NCI-H2107 treated with DMSO at 0.1 percent for 48 hours (cell line): ENCODE results near the gene CAMK1D.
A peak's percentile ranks its signal among the peaks of the same experiment; 100 is the strongest.
"Not testable (repeated sequence)": the region's sequence is repeated elsewhere in the genome, so short reads cannot be mapped to it uniquely, and the experiment has no call there.

Experiments used
- DNase-seq: peaks from one replicate; lab custom pipeline; 2025; ENCODE audit not compliant: unreplicated experiment; lab: John Stamatoyannopoulos, UW

Gene CAMK1D

GRCh38 chr10:12340371-12340770, 9.0 kb upstream of the CAMK1D start:
- DNase-seq: no peak

GRCh38 chr10:12340937-12341336, 8.4 kb upstream of the CAMK1D start:
- DNase-seq: no peak

- DNase-seq: no peak
Observed at GRCh38 chr10:12341526-12341925, 7.8 kb upstream of the CAMK1D start.

- no peak for DNase-seq
Observed at GRCh38 chr10:12344375-12345110, 4.8 kb upstream of the CAMK1D start.

- DNase-seq: no peak
Observed at GRCh38 chr10:12346707-12347106, 2.6 kb upstream of the CAMK1D start.

- peak; percentile 19 for DNase-seq
Observed at GRCh38 chr10:12348294-12348869, 965 bp upstream of the CAMK1D start.

- no peak for DNase-seq
Observed at GRCh38 chr10:12349629-12350166, 351 bp downstream of the CAMK1D start.

GRCh38 chr10:12350167-12350872, 973 bp downstream of the CAMK1D start:
- peak; percentile 15 for DNase-seq

GRCh38 chr10:12350925-12351324, 1.6 kb downstream of the CAMK1D start:
- DNase-seq: no peak

GRCh38 chr10:12351447-12351846, 2.1 kb downstream of the CAMK1D start:
- DNase-seq: no peak

GRCh38 chr10:12351889-12352288, 2.5 kb downstream of the CAMK1D start:
- DNase-seq: no peak

- DNase-seq: no peak
Observed at GRCh38 chr10:12353399-12354242, 4.3 kb downstream of the CAMK1D start.

- DNase-seq: not testable (repeated sequence)
Observed at GRCh38 chr10:12354696-12355095, 5.3 kb downstream of the CAMK1D start.

- DNase-seq: no peak
Observed at GRCh38 chr10:12355384-12355783, 6.0 kb downstream of the CAMK1D start.

- no peak for DNase-seq
Observed at GRCh38 chr10:12357525-12358151, 8.3 kb downstream of the CAMK1D start.

- DNase-seq: no peak
Observed at GRCh38 chr10:12358863-12359564, 9.7 kb downstream of the CAMK1D start.

- no peak for DNase-seq
Observed at GRCh38 chr10:12360461-12360860, 11.1 kb downstream of the CAMK1D start.

GRCh38 chr10:12361115-12361514, 11.8 kb downstream of the CAMK1D start:
- not testable (repeated sequence) for DNase-seq

- DNase-seq: no peak
Observed at GRCh38 chr10:12364559-12364958, 15.2 kb downstream of the CAMK1D start.

GRCh38 chr10:12367272-12367671, 17.9 kb downstream of the CAMK1D start:
- DNase-seq: no peak
